Endometrium (tissue), 2 donors: ENCODE measurements around the gene TYSND1.
"Not testable (repeated sequence)": the region's sequence is repeated elsewhere in the genome, so short reads cannot be mapped to it uniquely, and the experiment has no call there.

ENCODE experiments used
- FAIRE-seq: peaks from 2 replicates; lab custom pipeline; 2012; peaks lifted over from hg19 to GRCh38; lab: Jason Lieb, UNC
- donor health status: control.
- donor health status: control.

The TYSND1 gene

DNA sequence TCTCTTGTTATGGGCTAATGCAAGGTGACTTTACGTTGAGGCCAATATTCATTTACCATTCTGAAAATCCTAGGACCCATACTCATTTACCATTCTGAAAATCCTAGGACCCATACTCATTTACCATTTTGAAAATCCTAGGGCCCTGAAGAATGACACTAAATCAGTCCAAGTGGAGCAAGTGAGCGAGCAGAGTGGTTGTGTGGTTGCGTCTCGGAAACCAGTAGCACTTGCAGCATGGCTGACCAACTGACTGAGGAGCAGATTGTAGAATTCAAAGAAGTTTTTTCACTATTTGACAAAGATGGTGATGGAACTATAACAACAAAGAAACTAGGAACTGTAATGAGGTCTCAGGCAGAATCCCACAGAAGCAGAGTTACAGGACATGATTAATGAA, 16.9 kb upstream of the TYSND1 start:
- no peak for FAIRE-seq

DNA sequence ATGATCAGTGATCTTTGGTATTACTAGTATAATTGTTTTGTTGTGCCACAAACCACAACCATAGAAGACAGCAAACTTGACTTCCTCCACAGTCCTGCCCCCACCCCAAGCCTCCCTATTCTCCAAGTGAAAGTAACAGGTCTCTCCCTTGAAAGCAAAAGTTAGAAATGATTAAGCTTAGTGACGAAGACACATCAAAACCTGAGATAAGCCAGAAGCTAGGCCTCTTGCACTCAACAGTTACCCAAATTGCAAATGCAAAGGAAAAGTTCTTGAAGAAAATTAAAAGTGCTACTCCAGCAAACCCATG, 16.3 kb upstream of the TYSND1 start:
- no peak for FAIRE-seq

GRCh38 chr10:70162151-70162891, 15.8 kb upstream of the TYSND1 start:
- no peak for FAIRE-seq

DNA sequence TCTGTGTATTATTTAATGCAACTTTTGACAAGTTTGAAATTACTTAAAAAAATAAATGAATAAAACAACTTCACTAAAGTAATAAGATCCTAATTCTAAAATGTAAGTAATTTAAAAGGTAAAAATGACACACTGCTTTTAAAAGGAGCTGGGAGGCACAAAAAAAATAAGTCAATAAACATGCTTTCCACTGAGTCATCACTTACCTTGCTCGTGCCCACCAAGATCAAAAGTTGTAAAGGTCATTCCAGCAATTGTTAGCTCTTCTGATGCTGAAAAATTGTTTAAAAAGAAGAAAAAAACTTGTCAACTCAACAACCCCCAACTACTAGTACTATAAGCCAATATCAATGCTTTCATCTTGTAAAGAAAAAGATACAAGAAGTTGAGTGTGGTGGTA, 14.3 kb upstream of the TYSND1 start:
- FAIRE-seq, result no peak

GRCh38 chr10:70159366-70159765, 12.9 kb upstream of the TYSND1 start:
- not testable (repeated sequence) for FAIRE-seq

- no peak for FAIRE-seq
These were observed 11.6 kb upstream of the TYSND1 start for GRCh38 chr10:70158113-70158512.

GRCh38 chr10:70155255-70155838, 8.8 kb upstream of the TYSND1 start:
- FAIRE-seq, result no peak

GRCh38 chr10:70148516-70148915, 2.0 kb upstream of the TYSND1 start:
- FAIRE-seq, result no peak

DNA sequence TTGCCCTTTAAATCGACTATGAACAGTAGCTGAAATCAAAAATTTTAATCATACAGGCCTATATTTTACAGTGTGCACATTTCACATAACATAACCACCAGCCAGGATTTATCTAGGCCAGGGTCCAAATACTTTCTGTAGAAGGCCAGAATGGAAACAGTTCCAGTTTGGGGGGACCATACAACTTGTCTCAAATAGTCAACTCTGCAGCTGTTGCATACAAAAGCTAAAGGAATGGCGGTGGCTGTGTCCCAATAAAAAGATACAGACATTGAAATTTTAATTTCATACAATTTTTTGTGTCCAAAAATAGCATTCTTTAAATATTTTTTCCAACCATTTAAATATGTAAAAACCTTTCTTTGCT, 742 bp upstream of the TYSND1 start:
- no peak for FAIRE-seq

DNA sequence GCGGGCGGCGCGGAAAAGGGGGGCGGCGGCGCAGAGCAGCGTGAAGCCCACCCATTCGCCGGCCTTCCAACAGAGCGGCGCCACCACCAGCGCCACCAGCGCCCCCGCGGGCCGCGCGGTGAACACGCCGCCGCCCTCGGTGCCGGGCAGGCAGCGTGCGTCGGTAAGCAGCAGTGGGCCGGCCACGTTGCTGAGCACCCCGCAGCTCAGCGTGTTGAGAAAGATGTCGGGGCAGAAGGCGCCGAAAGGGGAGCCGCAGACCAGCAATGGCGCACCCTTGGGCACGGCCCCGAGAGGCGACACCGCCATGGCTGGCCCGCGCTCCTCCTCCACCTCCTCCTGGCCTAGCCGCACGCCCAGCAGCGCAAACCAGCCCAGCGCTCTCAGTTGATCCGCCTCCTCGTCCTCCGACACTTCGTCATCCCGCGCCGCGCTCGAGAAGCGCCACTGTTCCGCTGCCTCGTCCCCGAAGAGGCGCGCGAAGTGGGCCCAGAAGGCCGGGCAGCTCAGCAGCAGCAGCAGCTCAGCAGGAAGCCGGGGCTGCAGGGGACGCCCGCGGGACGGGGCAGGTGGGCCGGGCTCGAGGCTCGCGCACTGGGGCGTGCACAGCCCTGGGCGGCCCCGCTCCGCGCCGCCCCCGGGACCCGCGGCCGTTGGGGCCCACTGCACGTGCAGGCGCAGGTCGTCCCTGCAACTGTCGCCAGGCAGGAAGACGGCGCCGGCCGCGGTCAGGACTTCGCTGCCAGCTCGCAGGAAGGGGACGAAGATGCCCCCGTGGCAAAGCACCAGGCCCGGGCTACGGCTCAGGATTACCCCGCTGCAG, 623 bp downstream of the TYSND1 start:
- FAIRE-seq, result no peak

DNA sequence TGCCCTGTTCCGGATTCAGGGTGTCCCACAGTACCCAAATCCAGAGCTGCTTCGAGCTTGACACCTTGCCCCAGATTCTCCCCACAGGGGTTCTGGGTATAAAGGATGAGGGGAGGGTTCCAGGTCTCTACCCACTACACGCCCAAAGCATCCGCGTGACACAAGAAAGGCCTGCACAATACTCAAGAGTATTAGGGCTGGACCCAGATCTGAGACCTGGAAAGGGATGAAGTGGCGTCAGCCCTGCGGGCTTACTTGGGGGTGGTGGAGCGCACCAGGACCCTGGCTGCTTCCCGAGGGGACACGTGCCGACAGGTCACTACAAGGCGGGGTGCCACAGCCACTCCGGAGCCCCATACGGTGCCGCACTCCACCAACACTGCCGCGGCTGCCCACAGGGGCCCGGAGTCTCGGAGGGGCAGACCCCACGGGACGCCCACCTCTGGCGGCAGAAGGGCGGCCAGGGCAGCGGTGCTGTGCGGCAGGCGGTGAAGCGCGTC, 1.3 kb downstream of the TYSND1 start:
- no peak for FAIRE-seq

- FAIRE-seq, result no peak
These were observed 2.0 kb downstream of the TYSND1 start for GRCh38 chr10:70144372-70145110.

DNA sequence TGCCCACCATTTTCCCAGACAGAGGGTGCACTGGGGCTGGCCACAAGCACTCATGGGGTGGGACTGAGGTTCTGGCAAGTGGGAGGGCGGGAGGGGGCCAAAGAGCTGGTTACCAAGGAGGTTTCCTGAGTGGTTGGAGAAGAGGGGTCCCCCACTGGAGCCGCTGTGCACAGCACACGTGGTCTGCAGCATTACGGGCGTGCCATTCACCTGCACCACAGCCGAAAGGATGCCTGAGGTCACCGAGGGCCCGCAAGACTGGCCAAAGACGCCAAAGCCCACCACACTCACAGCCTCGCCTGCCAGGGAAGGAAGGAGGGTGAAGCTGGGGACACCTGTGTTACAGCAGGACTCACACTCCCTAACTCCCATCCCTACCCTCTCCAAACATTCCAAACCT, 3.9 kb downstream of the TYSND1 start:
- no peak for FAIRE-seq

DNA sequence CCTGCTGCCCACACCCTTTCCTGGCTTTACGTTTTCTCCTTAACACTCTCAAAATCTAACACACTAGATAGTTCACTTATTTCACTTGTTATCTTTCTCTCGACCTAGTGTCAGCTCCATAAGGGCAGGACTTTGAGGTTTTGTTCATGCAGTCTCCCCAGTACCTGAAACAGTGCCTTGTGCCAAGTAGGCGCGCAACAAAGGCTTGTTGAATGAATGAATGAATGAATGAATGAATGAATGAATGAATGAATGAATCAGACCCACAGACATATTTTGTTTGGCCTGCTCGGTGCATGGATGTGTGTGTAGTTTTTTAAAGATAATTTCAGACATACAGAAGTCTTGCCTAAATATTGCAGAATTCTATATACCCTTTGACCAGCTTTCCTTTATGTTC, 6.2 kb downstream of the TYSND1 start:
- FAIRE-seq, result no peak

GRCh38 chr10:70139997-70140250, 6.6 kb downstream of the TYSND1 start:
- no peak for FAIRE-seq

DNA sequence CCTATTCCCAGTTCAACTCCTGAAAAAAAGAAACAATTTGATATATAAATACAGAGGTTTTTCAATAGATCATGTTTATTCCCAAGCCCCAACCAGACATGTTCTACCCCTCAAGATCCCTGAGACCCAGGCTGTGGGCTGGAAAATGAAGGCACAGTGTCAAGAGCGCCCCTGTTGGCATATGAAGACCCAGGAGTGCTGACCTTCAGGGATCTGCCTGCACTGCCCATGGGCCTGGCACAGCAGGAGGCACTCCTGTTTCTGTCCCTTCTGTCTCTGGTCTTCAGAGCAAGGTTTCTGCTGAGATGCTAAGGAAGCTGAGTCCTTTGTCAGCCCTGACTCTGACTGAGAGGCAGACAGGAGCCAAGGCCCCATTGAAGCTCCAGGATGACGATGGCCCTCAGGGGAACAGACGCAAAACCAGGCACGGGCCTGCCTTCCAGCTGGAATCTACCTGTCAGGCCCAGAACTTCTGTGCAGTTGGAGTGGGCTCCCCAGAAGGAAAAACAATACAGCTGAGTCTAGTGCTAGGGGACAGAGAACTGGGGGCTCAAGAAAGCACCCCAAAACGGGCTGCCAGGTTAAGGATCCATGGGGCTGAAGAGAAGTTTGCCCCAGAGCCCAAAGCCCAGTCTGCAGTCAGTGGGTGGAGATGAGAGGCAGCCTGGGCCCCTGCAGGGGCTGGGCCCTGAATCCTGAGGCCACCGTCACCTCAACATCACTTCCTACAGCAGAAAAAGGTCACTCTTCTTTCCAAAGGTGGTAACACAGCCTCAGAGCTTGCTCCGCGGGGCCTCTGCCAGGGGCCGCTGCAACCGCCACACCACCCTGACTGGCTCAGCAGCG, 7.1 kb downstream of the TYSND1 start:
- no peak for FAIRE-seq

- no peak for FAIRE-seq
These were observed 8.3 kb downstream of the TYSND1 start for GRCh38 chr10:70137927-70138883.

- FAIRE-seq, result no peak
These were observed 9.4 kb downstream of the TYSND1 start for GRCh38 chr10:70137135-70137534.

GRCh38 chr10:70135684-70136083, 10.8 kb downstream of the TYSND1 start:
- no peak for FAIRE-seq

DNA sequence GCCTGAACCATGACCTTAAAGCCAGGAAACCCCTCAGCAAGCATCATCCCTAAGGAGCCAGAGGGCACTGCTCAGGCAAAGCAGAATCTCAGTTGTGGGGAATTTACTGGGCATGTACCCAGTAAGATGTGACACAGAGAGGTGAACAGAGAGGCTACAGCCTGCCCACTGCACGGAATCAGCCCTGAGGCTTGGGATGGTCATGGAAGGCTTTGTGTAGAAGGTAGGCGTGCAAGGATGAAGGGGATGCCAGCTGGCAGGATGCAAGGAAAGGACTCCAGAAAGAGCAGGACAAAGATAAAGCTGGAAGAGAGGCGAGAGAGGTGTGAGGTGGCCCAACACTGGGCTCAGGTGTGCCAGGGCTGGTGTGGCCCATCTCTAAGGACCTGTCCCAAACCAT, 11.5 kb downstream of the TYSND1 start:
- FAIRE-seq, result no peak
